ENCODE results near the gene ABLIM3.

ABLIM3 gene

GRCh38 chr5:149217803-149218155, 76.5 kb downstream of the ABLIM3 start:
- no peak for DNase-seq (ENCODE audit: low read depth in 2 of 2)

GRCh38 chr5:149219584-149219983, 78.3 kb downstream of the ABLIM3 start:
- no peak for DNase-seq (ENCODE audit: low read depth in 2 of 2)

GRCh38 chr5:149220750-149221149, 79.5 kb downstream of the ABLIM3 start:
- DNase-seq (ENCODE audit: low read depth in 2 of 2): no peak

- no peak for DNase-seq (ENCODE audit: low read depth in 2 of 2)
Measured at GRCh38 chr5:149221326-149221725, 80.0 kb downstream of the ABLIM3 start.

- no peak for DNase-seq (ENCODE audit: low read depth in 2 of 2)
Measured at GRCh38 chr5:149221731-149222342, 80.5 kb downstream of the ABLIM3 start.

GRCh38 chr5:149223081-149223848, 82.0 kb downstream of the ABLIM3 start:
- no peak for DNase-seq (ENCODE audit: low read depth in 2 of 2)

- no peak for DNase-seq (ENCODE audit: low read depth in 2 of 2)
Measured at GRCh38 chr5:149224282-149224681, 83.0 kb downstream of the ABLIM3 start.

- DNase-seq (ENCODE audit: low read depth in 2 of 2): no peak
Measured at GRCh38 chr5:149227168-149227826, 86.0 kb downstream of the ABLIM3 start.

GRCh38 chr5:149228618-149229297, 87.5 kb downstream of the ABLIM3 start:
- DNase-seq (ENCODE audit: low read depth in 2 of 2): no peak

GRCh38 chr5:149229298-149229937, 88.1 kb downstream of the ABLIM3 start:
- no peak for DNase-seq (ENCODE audit: low read depth in 2 of 2)

- DNase-seq (ENCODE audit: low read depth in 2 of 2): no peak
Measured at GRCh38 chr5:149235841-149236240, 94.5 kb downstream of the ABLIM3 start.

- DNase-seq (ENCODE audit: low read depth in 2 of 2): no peak
Measured at GRCh38 chr5:149237662-149238061, 96.4 kb downstream of the ABLIM3 start.

- DNase-seq (ENCODE audit: low read depth in 2 of 2): no peak
Measured at GRCh38 chr5:149238540-149238939, 97.2 kb downstream of the ABLIM3 start.

GRCh38 chr5:149239917-149240316, 98.6 kb downstream of the ABLIM3 start:
- DNase-seq (ENCODE audit: low read depth in 2 of 2): no peak

GRCh38 chr5:149240354-149240998, 99.2 kb downstream of the ABLIM3 start:
- DNase-seq (ENCODE audit: low read depth in 2 of 2): peak; percentile 45 to 81

GRCh38 chr5:149242339-149242738, 101.0 kb downstream of the ABLIM3 start:
- DNase-seq (ENCODE audit: low read depth in 2 of 2): no peak

GRCh38 chr5:149246906-149247305, 105.6 kb downstream of the ABLIM3 start:
- no peak for DNase-seq (ENCODE audit: low read depth in 2 of 2)

GRCh38 chr5:149247726-149248125, 106.4 kb downstream of the ABLIM3 start:
- no peak for DNase-seq (ENCODE audit: low read depth in 2 of 2)

- no peak for DNase-seq (ENCODE audit: low read depth in 2 of 2)
Measured at GRCh38 chr5:149251546-149251945, 110.3 kb downstream of the ABLIM3 start.

- DNase-seq (ENCODE audit: low read depth in 2 of 2): no peak
Measured at GRCh38 chr5:149254506-149254905, 113.2 kb downstream of the ABLIM3 start.

- DNase-seq (ENCODE audit: low read depth in 2 of 2): no peak
Measured at GRCh38 chr5:149256451-149256850, 115.2 kb downstream of the ABLIM3 start.

Measured in stimulated activated CD4-positive, alpha-beta T cell treated with anti-CD3 and anti-CD28 coated beads, Interleukin-15, amount 100 ng/mL, for 48 hours (primary cell).